Upper lobe of right lung (tissue), 1 donor: Measurements from ENCODE around the gene RGS3. TPM values are rescaled to one million over a fixed set of nuclear protein-coding genes. Genes with fewer than 3 reads are reported as not detected.

ENCODE experiments used
- ATAC-seq: fragments of 200-7000 bp; cut with Tn5 transposase; one replicate; pipeline ENCODE4 v1.9.1; 2020; ENCODE audit warnings: mild to moderate bottlenecking, moderate library complexity
- DNase-seq: peaks from one replicate; pipeline ENCODE4 v3.0.0-alpha.2; 2020
- H3K27ac ChIP-seq: fragments of 200-600 bp; one replicate; pipeline ENCODE4 v1.8.0; 2022
- H3K27me3 ChIP-seq: fragments of 200-600 bp; one replicate; pipeline ENCODE4 v1.8.0; 2022; ENCODE audit warnings: mild to moderate bottlenecking
- H3K36me3 ChIP-seq: fragments of 200-600 bp; one replicate; pipeline ENCODE4 v1.8.0; 2022
- H3K4me1 ChIP-seq: fragments of 200-600 bp; one replicate; pipeline ENCODE4 v1.8.0; 2022
- H3K4me3 ChIP-seq: fragments of 200-600 bp; one replicate; pipeline ENCODE4 v1.8.0; 2022; ENCODE audit warnings: mild to moderate bottlenecking
- H3K9me3 ChIP-seq: fragments of 200-600 bp; one replicate; pipeline ENCODE4 v1.8.0; 2022
- CTCF ChIP-seq: fragments of 200-600 bp; IDR thresholded peaks from one replicate; pipeline ENCODE4 v1.8.0; 2022; ENCODE audit warnings: antibody characterized with exemption
- intact Hi-C: fragments of 100-400 bp; cut with DNase I; formaldehyde crosslinking; loops from one replicate; pipeline ENCODE4 v1.11.0; 2022
- total RNA-seq: library from RNA; stranded (reverse); fragmentation: NEBNext Ultra II Directional; extraction: Animal tissue kit (Norgen Biotek cat#: 25700); gene quantifications from one replicate; pipeline ENCODE4 v1.2.1, GENCODE V29; 2021
- donor health status: DM: no; HTN: yes; CAD: no; lungs with severe emphysema.

RGS3 gene
- total RNA-seq, 1 donor from 2014 or later, result 71.1 TPM

GRCh38 chr9:113590991-113591898 lies 127.7 kb downstream of the RGS3 start:
- Histone ChIP-seq H3K27ac (peak overlapping the region; percentile 47), H3K27me3 (no peaks in the 10 kb centered on the region), H3K36me3 (peaks cover 26% of the 10 kb centered on the region), H3K4me1 (peaks cover 53% of the 10 kb centered on the region), H3K4me3 (no peak overlapping the region), H3K9me3 (no peaks in the 10 kb centered on the region)
- peak; percentile 79 for DNase-seq
- TF ChIP-seq CTCF, result peak; percentile 88
- intact Hi-C loops, result loop anchor here (2.0 to 10.0 kb wide), 2 partner anchors 66 to 316 kb away; partner anchors contain the start of genes CDC26 and PRPF4
- peak; percentile 59 for ATAC-seq

GRCh38 chr9:113591899-113592625 lies 128.5 kb downstream of the RGS3 start:
- Histone ChIP-seq H3K4me3 (no peak overlapping the region), H3K4me1 (peaks cover 52% of the 10 kb centered on the region), H3K27me3 (no peaks in the 10 kb centered on the region), H3K27ac (peak overlapping the region; percentile 47), H3K36me3 (peaks cover 28% of the 10 kb centered on the region), H3K9me3 (no peaks in the 10 kb centered on the region)
- DNase-seq (no peak), ATAC-seq (no peak)
- intact Hi-C loops, result loop anchor here (2.0 to 10.0 kb wide), 2 partner anchors 65 to 317 kb away; partner anchors contain the start of genes CDC26 and PRPF4
- TF ChIP-seq CTCF, result no peak

GRCh38 chr9:113592876-113593575 lies 129.5 kb downstream of the RGS3 start:
- peaks cover 37% of the 10 kb centered on the region for H3K36me3 ChIP-seq
- ATAC-seq (no peak), DNase-seq (no peak)
- H3K27me3 ChIP-seq, result no peaks in the 10 kb centered on the region
- H3K9me3 ChIP-seq, result no peaks in the 10 kb centered on the region
- no peak for TF ChIP-seq CTCF
- H3K4me3 ChIP-seq, result no peak overlapping the region
- intact Hi-C loops, result loop anchor here (10.0 kb wide), 1 partner anchor 318 kb away; the partner anchor contains the start of genes CDC26 and PRPF4
- H3K4me1 ChIP-seq, result peaks cover 50% of the 10 kb centered on the region
- H3K27ac ChIP-seq, result peak overlapping the region; percentile 77

GRCh38 chr9:113593682-113594281 lies 130.3 kb downstream of the RGS3 start:
- Histone ChIP-seq H3K4me1 (peaks cover 48% of the 10 kb centered on the region), H3K27me3 (no peaks in the 10 kb centered on the region), H3K4me3 (peak overlapping the region; percentile 62), H3K36me3 (peaks cover 41% of the 10 kb centered on the region), H3K9me3 (no peaks in the 10 kb centered on the region), H3K27ac (peak overlapping the region; percentile 81)
- no peak for TF ChIP-seq CTCF
- DNase-seq (peak; percentile 82), ATAC-seq (peak; percentile 79)
- intact Hi-C loops, result loop anchor here (10.0 kb wide), 1 partner anchor 319 kb away; the partner anchor contains the start of genes CDC26 and PRPF4
